Lower lobe of right lung (tissue), 2 donors: ENCODE results near the gene TUBA1B. TPM values are rescaled to one million over a fixed set of nuclear protein-coding genes. Genes with fewer than 3 reads are reported as not detected.
"Not testable (repeated sequence)": the region's sequence is repeated elsewhere in the genome, so short reads cannot be mapped to it uniquely, and the experiment has no call there.

Experiments
- ATAC-seq, 2 donors: fragments of 200-7000 bp; cut with Tn5 transposase; one replicate each; pipeline ENCODE4 v1.9.1; 2020 to 2022; ENCODE audit warnings: mild to moderate bottlenecking in 2 of 2, moderate library complexity in 2 of 2
- DNase-seq: peaks from one replicate; pipeline ENCODE4 v3.0.0-alpha.2; 2020
- H3K27ac ChIP-seq: fragments of 200-600 bp; one replicate; pipeline ENCODE4 v1.8.0; 2022
- H3K27me3 ChIP-seq: fragments of 200-600 bp; one replicate; pipeline ENCODE4 v1.8.0; 2022; ENCODE audit warnings: low read depth
- H3K36me3 ChIP-seq: fragments of 200-600 bp; one replicate; pipeline ENCODE4 v1.8.0; 2022; ENCODE audit warnings: mild to moderate bottlenecking
- H3K4me1 ChIP-seq: fragments of 200-600 bp; one replicate; pipeline ENCODE4 v1.8.0; 2022
- H3K4me3 ChIP-seq: fragments of 200-600 bp; one replicate; pipeline ENCODE4 v1.8.0; 2022; ENCODE audit warnings: mild to moderate bottlenecking
- H3K9me3 ChIP-seq: fragments of 200-600 bp; one replicate; pipeline ENCODE4 v1.8.0; 2022
- CTCF ChIP-seq: fragments of 200-600 bp; IDR thresholded peaks from one replicate; pipeline ENCODE4 v1.8.0; 2022; ENCODE audit warnings: antibody characterized with exemption, mild to moderate bottlenecking
- intact Hi-C: fragments of 100-400 bp; cut with DNase I; formaldehyde crosslinking; loops from one replicate; pipeline ENCODE4 v1.11.0; 2022
- total RNA-seq: library from RNA; stranded (reverse); fragmentation: NEBNext Ultra II Directional; extraction: Animal tissue kit (Norgen Biotek cat#: 25700); gene quantifications from one replicate; pipeline ENCODE4 v1.2.1, GENCODE V29; 2021
- donor health status: DM: no; HTN: yes; CAD: no; lungs with severe emphysema.

TUBA1B gene
- total RNA-seq, 1 donor from 2014 or later: 575 TPM

GRCh38 chr12:49133014-49133413 lies 1.8 kb upstream of the TUBA1B start:
- DNase-seq (no peak), ATAC-seq (no peak)
- intact Hi-C loops: no loop called here
- Histone ChIP-seq H3K9me3 (no peaks in the 10 kb centered on the region), H3K36me3 (peaks cover 18% of the 10 kb centered on the region), H3K4me3 (no peak overlapping the region), H3K27me3 (no peaks in the 10 kb centered on the region), H3K27ac (peak overlapping the region; percentile 31), H3K4me1 (peaks cover 33% of the 10 kb centered on the region)
- no peak for TF ChIP-seq CTCF

- Histone ChIP-seq H3K9me3 (no peaks in the 10 kb centered on the region), H3K4me3 (peak overlapping the region; percentile 80), H3K27ac (peak overlapping the region; percentile 99), H3K4me1 (peaks cover 40% of the 10 kb centered on the region), H3K36me3 (peaks cover 28% of the 10 kb centered on the region), H3K27me3 (no peaks in the 10 kb centered on the region)
- intact Hi-C loops: no loop called here
- TF ChIP-seq CTCF: no peak
- DNase-seq: no peak
- no peak for ATAC-seq
These were observed 783 bp upstream of the TUBA1B start for GRCh38 chr12:49131894-49132461.

- intact Hi-C loops: no loop called here
- H3K4me3 ChIP-seq: peak overlapping the region; percentile 80
- DNase-seq: peak; percentile 97
These were observed 794 bp downstream of the TUBA1B start for GRCh38 chr12:49130151-49131050.

GRCh38 chr12:49129332-49130150 lies 1.7 kb downstream of the TUBA1B start:
- no peak for DNase-seq
- Histone ChIP-seq H3K27me3 (no peaks in the 10 kb centered on the region), H3K4me1 (peaks cover 42% of the 10 kb centered on the region), H3K4me3 (peak overlapping the region; percentile 80), H3K27ac (peak overlapping the region; percentile 99), H3K36me3 (peaks cover 35% of the 10 kb centered on the region), H3K9me3 (no peaks in the 10 kb centered on the region)
- no peak for ATAC-seq
- intact Hi-C loops: no loop called here
- TF ChIP-seq CTCF: no peak

More at GRCh38 chr12:49130151-49131050, 794 bp downstream of the TUBA1B start:
- ATAC-seq: peak; percentile 92 to 94
- TF ChIP-seq CTCF: peak; percentile 93
- no peaks in the 10 kb centered on the region for H3K27me3 ChIP-seq
- peaks cover 35% of the 10 kb centered on the region for H3K36me3 ChIP-seq
- H3K4me1 ChIP-seq: peaks cover 42% of the 10 kb centered on the region
- H3K9me3 ChIP-seq: no peaks in the 10 kb centered on the region
- H3K27ac ChIP-seq: peak overlapping the region; percentile 99

GRCh38 chr12:49127971-49128370 lies 3.2 kb downstream of the TUBA1B start:
- H3K27ac ChIP-seq, H3K27me3 ChIP-seq, H3K4me3 ChIP-seq, intact Hi-C loops, DNase-seq, H3K9me3 ChIP-seq, ATAC-seq: not testable (repeated sequence)
- Histone ChIP-seq H3K4me1 (peaks cover 37% of the 10 kb centered on the region), H3K36me3 (peaks cover 35% of the 10 kb centered on the region)
